GM12872 (cell line): ENCODE measurements around the gene AXIN1.

ENCODE experiments used
- CTCF ChIP-seq: IDR thresholded peaks from 3 replicates; pipeline ENCODE4 v1.5.1; 2011; ENCODE audit warnings: low read depth, mild to moderate bottlenecking, low read length, moderate library complexity; ENCODE audit not compliant: insufficient read depth

AXIN1 gene

GRCh38 chr16:324451-325334, 27.8 kb downstream of the AXIN1 start:
- no peak for TF ChIP-seq CTCF

GRCh38 chr16:324201-324450, 28.4 kb downstream of the AXIN1 start:
- TF ChIP-seq CTCF, result no peak

- no peak for TF ChIP-seq CTCF
These were observed 29.9 kb downstream of the AXIN1 start for GRCh38 chr16:322476-323143.

GRCh38 chr16:321532-321931, 31.0 kb downstream of the AXIN1 start:
- no peak for TF ChIP-seq CTCF

- TF ChIP-seq CTCF, result no peak
These were observed 32.3 kb downstream of the AXIN1 start for GRCh38 chr16:320206-320605.

- TF ChIP-seq CTCF, result peak; percentile 26; the same call in 2 of the 3 replicates
These were observed 33.9 kb downstream of the AXIN1 start for GRCh38 chr16:318628-319027.

- TF ChIP-seq CTCF, result no peak
These were observed 34.9 kb downstream of the AXIN1 start for GRCh38 chr16:317583-317982.
